WTC11 (cell line): ENCODE data around the gene C1QB.

Experiments
- CTCF ChIP-seq: fragments of 200-600 bp; IDR thresholded peaks from 2 replicates; pipeline ENCODE4 v1.8.0; 2022; ENCODE audit warnings: antibody characterized with exemption
- ELF4 ChIP-seq: sonication (generic); formaldehyde crosslinking; IDR thresholded peaks from 2 replicates; pipeline ENCODE4 v1.8.1; 2022; ENCODE audit warnings: low read depth, mild to moderate bottlenecking, moderate library complexity, missing genetic modification reagents
- ERG ChIP-seq: fragments of 250-450 bp; sonication (Bioruptor Pico); IDR thresholded peaks from 2 replicates; pipeline ENCODE4 v1.8.0; 2021; ENCODE audit warnings: mild to moderate bottlenecking
- MYBL2 ChIP-seq: sonication (generic); formaldehyde crosslinking; IDR thresholded peaks from 2 replicates; pipeline ENCODE4 v1.8.1; 2023; ENCODE audit warnings: mild to moderate bottlenecking, moderate library complexity, missing genetic modification reagents
- ZBTB21 ChIP-seq: sonication (generic); formaldehyde crosslinking; IDR thresholded peaks from 2 replicates; pipeline ENCODE4 v1.8.1; 2023; ENCODE audit warnings: mild to moderate bottlenecking, missing genetic modification reagents, borderline replicate concordance

GRCh38 chr1:22688466-22688865 lies 35.4 kb downstream of the C1QB start:
- no peak for TF ChIP-seq ERG (CRISPR knock-in tag)
- no peak for TF ChIP-seq ELF4 (CRISPR knock-in tag)
- no peak for TF ChIP-seq ZBTB21 (CRISPR knock-in tag)
- TF ChIP-seq CTCF: no peak
- no peak for TF ChIP-seq MYBL2 (CRISPR knock-in tag)
